GM18505 (cell line): ENCODE results near the gene NME4.
A peak's percentile ranks its signal among the peaks of the same experiment; 100 is the strongest.
"Not testable (repeated sequence)": the region's sequence is repeated elsewhere in the genome, so short reads cannot be mapped to it uniquely, and the experiment has no call there.

ENCODE experiments used
- ATAC-seq: cut with Tn5 transposase; IDR thresholded peaks from one replicate; pipeline ENCODE4 v1.9.1; 2021; ENCODE audit not compliant: unreplicated experiment
- POLR2A ChIP-seq: IDR thresholded peaks from 4 replicates; pipeline ENCODE4 v1.6.1; 2011; ENCODE audit warnings: borderline replicate concordance; ENCODE audit not compliant: insufficient read depth, insufficient read length; ENCODE audit errors: extremely low read depth

The NME4 gene

GRCh38 chr16:397135-397661 is at the start of gene NME4:
Gene NME4 (plus strand): TSS chr16:397199. CDS start chr16:397223, 24 bp downstream.
- ATAC-seq, result no peak
- peak; percentile 57 for TF ChIP-seq POLR2A

- no peak for ATAC-seq
- TF ChIP-seq POLR2A, result no peak
These were observed 49.8 kb upstream of the NME4 start for GRCh38 chr16:347203-347602.

- ATAC-seq, result not testable (repeated sequence)
These were observed 48.5 kb upstream of the NME4 start for GRCh38 chr16:348495-348894.

GRCh38 chr16:349211-349610 is 47.8 kb upstream of the NME4 start:
- no peak for TF ChIP-seq POLR2A
- ATAC-seq, result no peak

- no peak for ATAC-seq
- TF ChIP-seq POLR2A, result no peak
These were observed 46.8 kb upstream of the NME4 start for GRCh38 chr16:350203-350602.

- no peak for TF ChIP-seq POLR2A
- ATAC-seq, result peak; percentile 29
These were observed 45.0 kb upstream of the NME4 start for GRCh38 chr16:351804-352520.

GRCh38 chr16:352547-353403 is 44.2 kb upstream of the NME4 start, which contains the start of gene AXIN1:
Gene AXIN1 (minus strand): TSS chr16:352723. CDS start chr16:347025, 5,698 bp downstream.
- ATAC-seq, result peak; percentile 59
- TF ChIP-seq POLR2A, result peak; percentile 67

GRCh38 chr16:353404-354290 is 43.4 kb upstream of the NME4 start:
- peak; percentile 2 for ATAC-seq
- no peak for TF ChIP-seq POLR2A

GRCh38 chr16:354291-354881 is 42.6 kb upstream of the NME4 start:
- ATAC-seq, result no peak
- no peak for TF ChIP-seq POLR2A

- no peak for ATAC-seq
These were observed 42.0 kb upstream of the NME4 start for GRCh38 chr16:354971-355461.

GRCh38 chr16:356741-357140 is 40.3 kb upstream of the NME4 start:
- ATAC-seq, result no peak
- no peak for TF ChIP-seq POLR2A

More at GRCh38 chr16:354971-355461, 42.0 kb upstream of the NME4 start:
- TF ChIP-seq POLR2A, result no peak

- TF ChIP-seq POLR2A, result no peak
- no peak for ATAC-seq
These were observed 37.8 kb upstream of the NME4 start for GRCh38 chr16:359067-359763.
